Measurements from ENCODE around the gene CAST. TPM values are rescaled to one million over a fixed set of nuclear protein-coding genes. Genes with fewer than 3 reads are reported as not detected.
A peak's percentile ranks its signal among the peaks of the same experiment; 100 is the strongest.

Gene CAST
- total and polyA plus RNA-seq, 10 donors = 30.0 to 233 (median 185) TPM

DNA sequence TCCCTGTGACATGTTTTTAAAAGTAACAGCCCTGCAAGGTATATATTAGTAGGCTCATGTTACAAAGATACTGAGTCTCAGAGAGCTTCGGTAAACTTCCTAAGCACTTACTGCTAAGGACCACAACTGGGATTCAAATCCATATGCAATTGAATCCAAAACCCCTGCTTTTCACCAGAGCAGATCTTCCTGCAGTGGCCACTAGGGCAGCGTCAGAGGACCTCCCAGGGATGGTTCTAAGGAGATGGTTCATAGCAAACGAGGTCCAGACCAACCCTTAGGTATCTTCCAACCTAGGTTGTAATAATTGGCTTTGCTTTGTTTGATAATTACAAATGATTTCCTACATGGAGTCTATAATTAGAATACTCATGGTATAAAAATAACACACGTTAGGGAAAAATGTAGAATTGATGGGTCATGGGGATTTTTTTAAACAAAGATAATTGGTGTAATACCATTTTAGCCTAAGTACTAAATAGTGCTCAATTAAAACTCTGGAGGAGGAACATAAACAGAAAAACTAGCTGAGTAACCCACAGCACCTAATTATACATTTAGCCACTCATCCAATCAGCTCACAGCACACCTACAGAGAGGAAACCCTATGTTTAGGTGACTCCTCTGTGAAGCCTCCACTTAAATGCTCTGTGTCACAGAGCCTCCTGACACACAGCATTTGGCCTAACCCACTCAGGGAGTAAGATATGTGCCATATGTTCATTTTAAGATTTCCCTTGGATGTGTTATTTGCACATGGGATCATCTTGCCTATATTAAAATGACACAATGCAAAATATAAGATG is 10.0 kb upstream of the CAST start:
- intact Hi-C loops (cut with DNase I; ENCODE audit: low total_unique reads) = no loop called here
- H3K36me3 ChIP-seq = no peaks in the 10 kb centered on the region
- H3K4me1 ChIP-seq = peaks cover 0 to 54% (median 9%) of the 10 kb centered on the region in 6 donors
- TF ChIP-seq POLR2AphosphoS5 (IDR thresholded peaks at IDR 0.05) = no peak
- TF ChIP-seq, protein P1, sequence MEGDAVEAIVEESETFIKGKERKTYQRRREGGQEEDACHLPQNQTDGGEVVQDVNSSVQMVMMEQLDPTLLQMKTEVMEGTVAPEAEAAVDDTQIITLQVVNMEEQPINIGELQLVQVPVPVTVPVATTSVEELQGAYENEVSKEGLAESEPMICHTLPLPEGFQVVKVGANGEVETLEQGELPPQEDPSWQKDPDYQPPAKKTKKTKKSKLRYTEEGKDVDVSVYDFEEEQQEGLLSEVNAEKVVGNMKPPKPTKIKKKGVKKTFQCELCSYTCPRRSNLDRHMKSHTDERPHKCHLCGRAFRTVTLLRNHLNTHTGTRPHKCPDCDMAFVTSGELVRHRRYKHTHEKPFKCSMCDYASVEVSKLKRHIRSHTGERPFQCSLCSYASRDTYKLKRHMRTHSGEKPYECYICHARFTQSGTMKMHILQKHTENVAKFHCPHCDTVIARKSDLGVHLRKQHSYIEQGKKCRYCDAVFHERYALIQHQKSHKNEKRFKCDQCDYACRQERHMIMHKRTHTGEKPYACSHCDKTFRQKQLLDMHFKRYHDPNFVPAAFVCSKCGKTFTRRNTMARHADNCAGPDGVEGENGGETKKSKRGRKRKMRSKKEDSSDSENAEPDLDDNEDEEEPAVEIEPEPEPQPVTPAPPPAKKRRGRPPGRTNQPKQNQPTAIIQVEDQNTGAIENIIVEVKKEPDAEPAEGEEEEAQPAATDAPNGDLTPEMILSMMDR (IDR thresholded peaks at IDR 0.05 in 8 of 11, conservative IDR thresholded peaks at IDR 0.05 in 3 of 11) = peak in 3 of 11 experiments; percentile 10 to 28 (median 20)
- no peak for DNase-seq
- WGBS, 5 donors = 67 to 83% (median 81%) methylated on average over 4 of the region's 4 CpGs
- H3K27me3 ChIP-seq (replicated peaks in 1 of 7) = peaks cover 0 to 12% (median 0%) of the 10 kb centered on the region in 7 donors
- no peak overlapping the region for H3K27ac ChIP-seq
- no peaks in the 10 kb centered on the region for H3K9me3 ChIP-seq
- no peak overlapping the region for H3K4me3 ChIP-seq

DNA sequence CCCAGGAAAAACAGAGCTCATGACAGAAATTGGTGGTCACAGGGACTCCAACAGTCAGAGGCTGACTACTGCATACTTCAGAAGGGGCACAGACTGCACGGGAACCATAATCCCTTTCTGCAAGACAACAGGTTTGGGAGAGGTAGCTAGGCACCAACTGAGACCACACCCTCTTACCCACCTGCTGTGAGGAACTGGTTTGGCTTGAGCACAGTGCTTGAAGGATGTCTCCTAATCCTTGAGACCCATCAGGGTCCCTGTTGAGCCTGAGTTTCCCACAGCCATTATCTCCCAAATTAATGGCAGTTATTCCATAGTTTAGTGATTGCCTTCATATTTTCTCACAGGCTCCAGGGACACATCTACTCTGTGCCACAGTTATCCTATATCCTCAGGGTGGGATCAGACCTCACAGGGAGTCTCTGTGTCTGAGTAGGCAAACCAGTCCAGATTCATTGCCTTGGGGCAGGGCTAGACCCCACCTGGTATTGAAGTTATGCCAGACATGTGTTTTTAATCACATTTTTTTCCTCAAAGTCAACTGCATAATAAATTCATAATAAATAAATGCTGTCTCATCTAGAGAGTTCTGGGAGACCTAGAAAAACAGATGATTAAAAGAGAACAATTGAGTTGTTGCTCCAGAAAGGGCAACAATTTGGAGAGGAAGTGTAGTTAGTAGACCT is 9.3 kb upstream of the CAST start:
- H3K9me3 ChIP-seq = no peaks in the 10 kb centered on the region
- 50 to 91% (median 74%) methylated on average over 1 of the region's 1 CpG for WGBS, 5 donors
- H3K4me1 ChIP-seq = peaks cover 0 to 57% (median 12%) of the 10 kb centered on the region in 6 donors
- peaks cover 0 to 12% (median 0%) of the 10 kb centered on the region in 7 donors for H3K27me3 ChIP-seq (replicated peaks in 1 of 7)
- TF ChIP-seq POLR2A (IDR thresholded peaks at IDR 0.05) (no peak), POLR2AphosphoS5 (IDR thresholded peaks at IDR 0.05) (no peak)
- TF ChIP-seq, protein P1 (IDR thresholded peaks at IDR 0.05 in 8 of 11, conservative IDR thresholded peaks at IDR 0.05 in 3 of 11) = no peak
- intact Hi-C loops (cut with DNase I; ENCODE audit: low total_unique reads) = no loop called here
- H3K36me3 ChIP-seq = no peaks in the 10 kb centered on the region
- no peak overlapping the region for H3K27ac ChIP-seq
- no peak overlapping the region for H3K4me3 ChIP-seq
- no peak for DNase-seq

DNA sequence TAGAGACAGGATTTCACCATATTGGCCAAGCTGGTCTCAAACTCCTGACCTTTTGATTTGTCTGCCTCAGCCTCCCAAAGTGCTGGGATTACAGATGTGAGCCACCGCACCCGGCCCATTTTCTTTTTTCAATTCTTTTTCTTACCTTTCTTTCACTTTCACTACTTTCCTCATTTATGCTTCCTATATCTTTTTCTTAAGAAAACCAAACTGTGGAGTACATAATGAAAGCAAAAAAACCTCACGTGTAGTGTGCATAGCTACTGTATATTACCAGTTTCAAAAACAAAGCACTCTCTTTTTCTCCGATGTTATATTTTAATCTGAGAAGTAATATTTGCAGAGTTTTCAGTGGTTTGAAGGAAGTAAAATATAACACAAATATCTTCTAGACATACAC is 8.0 kb upstream of the CAST start:
- peaks cover 0 to 50% (median 11%) of the 10 kb centered on the region in 6 donors for H3K4me1 ChIP-seq

More for the DNA sequence above, 8.0 kb upstream of the CAST start:
- no peaks in the 10 kb centered on the region for H3K36me3 ChIP-seq
- TF ChIP-seq POLR2AphosphoS5 (IDR thresholded peaks at IDR 0.05) = no peak
- TF ChIP-seq, protein P1 (IDR thresholded peaks at IDR 0.05 in 8 of 11, conservative IDR thresholded peaks at IDR 0.05 in 3 of 11) = no peak
- no peak for TF ChIP-seq POLR2A (IDR thresholded peaks at IDR 0.05)
- DNase-seq = no peak
- intact Hi-C loops (cut with DNase I; ENCODE audit: low total_unique reads) = no loop called here
- peaks cover 0 to 12% (median 0%) of the 10 kb centered on the region in 7 donors for H3K27me3 ChIP-seq (replicated peaks in 1 of 7)
- H3K9me3 ChIP-seq = no peaks in the 10 kb centered on the region
- 57 to 87% (median 81%) methylated on average over 4 of the region's 4 CpGs for WGBS, 5 donors
- no peak overlapping the region for H3K27ac ChIP-seq
- H3K4me3 ChIP-seq = no peak overlapping the region

Measured in spleen (tissue), 11 donors.